Activated CD4-positive, alpha-beta T cell treated with anti-CD3 and anti-CD28 coated beads, Interleukin-2, amount 50 U/mL, for 16 hours (primary cell): ENCODE results near the gene NEGR1.

Experiments used
- DNase-seq: peaks from one replicate; pipeline ENCODE4 v3.0.0-alpha.2; 2020

NEGR1 gene

DNA sequence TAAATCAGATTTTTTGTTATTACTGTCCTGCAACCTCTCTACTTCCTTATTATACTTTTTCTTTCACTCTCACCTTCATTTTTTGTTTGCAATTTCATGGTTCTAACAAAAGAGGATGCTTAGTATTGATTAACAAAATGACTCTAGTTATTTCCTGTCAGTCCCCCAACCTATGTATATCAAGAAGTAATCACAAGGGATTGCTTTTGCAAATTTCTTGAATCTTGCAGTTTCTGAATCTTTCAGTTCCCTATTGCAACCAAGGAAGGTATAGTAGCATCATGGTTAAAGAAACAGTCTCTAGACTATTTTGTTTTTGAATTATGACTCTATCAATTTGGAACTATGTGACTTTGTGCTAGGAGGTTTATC, 446.9 kb downstream of the NEGR1 start:
- no peak for DNase-seq

DNA sequence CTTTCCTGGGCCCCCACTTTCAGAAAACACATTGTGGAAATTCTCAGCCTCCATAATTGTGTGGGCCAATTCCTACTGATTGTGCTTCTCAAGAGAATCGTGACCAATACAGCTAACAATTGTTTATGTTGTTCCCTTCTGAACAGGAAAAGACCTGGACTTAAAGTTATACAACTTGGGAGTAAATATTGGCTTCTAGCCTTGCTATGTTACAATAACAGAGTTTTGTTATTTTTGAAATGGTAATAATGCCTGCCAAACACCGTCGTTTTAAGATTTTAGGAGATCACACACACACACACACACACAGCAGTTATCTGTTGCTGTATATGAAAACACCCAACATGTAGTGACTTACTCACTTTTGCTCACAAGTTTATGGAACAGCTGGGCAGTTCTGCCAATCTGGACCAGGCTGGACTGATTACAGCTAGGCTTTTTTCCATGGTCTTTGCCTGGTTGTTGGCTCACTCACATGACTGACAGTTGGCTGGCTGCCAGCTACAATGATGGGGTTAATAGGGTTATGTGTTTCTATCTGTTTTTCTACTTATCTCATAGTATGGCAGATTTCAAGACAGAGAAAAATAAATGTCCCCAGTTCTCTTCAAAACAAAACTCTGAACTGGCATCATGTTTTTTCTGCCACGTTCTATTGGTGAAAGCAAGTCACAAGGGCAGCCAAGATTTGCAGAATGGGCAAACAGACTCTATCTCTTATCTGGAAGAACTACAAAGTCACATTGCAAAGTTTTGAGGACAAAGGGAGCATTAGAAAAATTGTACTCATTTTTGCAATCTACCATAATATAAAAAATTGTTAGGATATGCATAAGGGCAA, 447.5 kb downstream of the NEGR1 start:
- DNase-seq, result no peak

DNA sequence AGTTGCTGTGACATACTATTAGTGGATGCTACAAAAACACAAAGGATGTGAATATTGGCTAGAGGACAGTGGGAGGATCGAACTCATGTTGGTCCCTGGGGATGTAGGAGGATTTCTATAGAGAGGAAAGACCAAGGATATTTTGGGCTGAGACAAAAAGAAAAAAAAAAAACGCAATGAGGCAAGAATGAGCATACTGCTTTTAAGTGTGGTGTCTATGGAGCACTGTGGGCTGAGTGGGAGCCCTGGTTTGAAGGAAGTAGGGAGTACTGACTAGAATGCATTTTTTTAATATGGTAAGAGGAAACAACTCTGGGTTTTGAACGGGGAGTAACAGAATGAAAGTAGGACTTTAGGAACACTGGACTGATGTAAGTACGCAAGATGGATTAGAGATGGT, 450.7 kb downstream of the NEGR1 start:
- no peak for DNase-seq

- no peak for DNase-seq
Measured at GRCh38 chr1:71829346-71829745, 453.0 kb downstream of the NEGR1 start.

- no peak for DNase-seq
Measured at GRCh38 chr1:71828431-71829012, 453.8 kb downstream of the NEGR1 start.

GRCh38 chr1:71823708-71824305, 458.5 kb downstream of the NEGR1 start:
- DNase-seq, result no peak

- no peak for DNase-seq
Measured at GRCh38 chr1:71817028-71817427, 465.3 kb downstream of the NEGR1 start.

DNA sequence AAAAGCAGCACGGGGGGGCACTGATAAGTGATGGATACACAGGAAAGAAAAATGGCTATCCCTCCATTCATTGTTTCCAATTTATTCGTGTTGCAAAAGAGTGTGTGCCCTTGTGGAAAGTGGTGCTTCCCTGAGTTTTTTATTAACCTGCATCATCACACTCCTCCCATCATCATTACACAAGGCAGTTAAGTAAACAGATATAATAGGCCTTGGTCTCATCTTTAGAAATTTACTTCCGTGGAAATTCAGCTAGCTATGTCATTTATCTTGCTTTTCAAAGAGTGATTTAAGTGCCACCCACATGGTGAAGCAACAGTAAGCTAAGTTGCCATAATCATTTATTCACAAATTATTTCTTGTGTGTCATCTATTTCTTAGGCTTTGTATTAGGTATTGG, 473.3 kb downstream of the NEGR1 start:
- no peak for DNase-seq

DNA sequence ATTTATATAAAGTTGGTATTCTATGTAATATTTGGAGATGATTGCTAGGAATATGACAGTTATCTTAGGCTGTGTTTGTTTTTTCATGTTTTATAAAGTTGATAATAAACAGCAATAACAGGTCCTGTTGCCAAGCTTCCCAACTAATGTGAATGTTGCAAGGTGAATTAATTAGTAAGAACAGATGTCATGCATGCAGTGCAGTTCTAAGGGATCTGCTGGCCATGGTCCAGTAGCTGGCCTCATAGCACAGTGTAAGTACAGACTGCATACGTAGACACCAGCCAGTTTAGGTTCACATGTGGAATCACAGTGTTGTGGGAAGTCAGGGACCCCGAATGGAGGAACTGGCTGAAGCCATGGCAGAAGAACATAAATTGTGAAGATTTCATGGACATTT, 478.2 kb downstream of the NEGR1 start:
- no peak for DNase-seq

DNA sequence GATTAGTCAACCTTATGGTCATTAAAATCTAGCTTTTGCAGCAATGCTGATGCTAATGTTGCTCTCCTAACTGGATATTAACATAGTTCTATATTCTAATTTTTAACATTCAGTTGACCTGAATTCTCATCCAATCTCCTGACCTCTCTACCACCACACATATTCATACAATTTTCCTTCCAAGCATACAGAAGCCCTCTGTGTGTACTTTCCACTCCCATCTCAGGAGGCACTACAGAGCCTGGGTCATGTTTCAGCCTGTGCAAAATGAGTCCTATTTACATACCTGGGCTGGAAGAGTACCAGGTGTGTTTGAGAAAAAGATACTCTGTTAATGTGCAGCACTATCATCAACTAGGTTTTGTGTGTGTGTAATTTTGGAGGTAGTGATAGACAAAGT, 486.3 kb downstream of the NEGR1 start:
- no peak for DNase-seq

DNA sequence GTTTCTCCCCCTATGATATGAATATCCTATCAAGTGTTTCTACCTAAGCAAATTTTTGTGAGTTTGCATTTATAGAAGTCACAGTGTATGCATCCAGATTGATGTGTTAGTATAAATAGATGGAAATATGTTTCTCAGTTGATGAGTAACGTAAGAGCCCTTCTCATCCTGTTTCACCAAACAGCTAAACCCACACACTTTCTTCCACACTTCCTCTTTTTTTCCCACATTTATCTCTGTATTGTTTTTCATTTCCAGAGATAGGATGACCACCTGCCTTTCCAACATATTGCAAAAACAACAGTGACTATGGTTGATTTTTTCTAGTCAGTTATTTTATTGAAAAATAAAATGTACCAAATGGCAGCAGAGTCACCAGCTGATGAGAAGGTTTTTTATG, 490.1 kb downstream of the NEGR1 start:
- no peak for DNase-seq

- no peak for DNase-seq
Measured at GRCh38 chr1:71788113-71788512, 494.2 kb downstream of the NEGR1 start.

DNA sequence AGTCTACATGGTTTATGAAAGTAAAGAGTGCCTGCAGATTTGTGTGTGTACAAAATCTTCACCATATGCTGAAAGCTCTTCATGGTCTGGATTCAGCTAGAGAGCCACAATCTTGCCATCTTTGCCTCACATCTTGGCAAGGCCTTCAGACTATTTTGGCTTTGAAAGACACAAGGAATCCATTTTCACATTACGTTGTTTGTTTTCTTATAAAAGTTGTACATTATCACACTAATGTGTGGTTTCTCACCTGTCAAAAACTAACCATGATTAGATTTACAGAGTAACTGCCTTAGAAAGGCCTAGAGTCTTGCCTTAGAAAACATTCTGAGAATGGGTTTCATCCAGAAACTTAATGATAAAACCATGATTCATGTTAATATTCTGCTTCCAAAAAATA, 494.6 kb downstream of the NEGR1 start:
- no peak for DNase-seq

GRCh38 chr1:71786218-71786617, 496.1 kb downstream of the NEGR1 start:
- no peak for DNase-seq

- DNase-seq, result no peak
Measured at GRCh38 chr1:71785450-71785849, 496.9 kb downstream of the NEGR1 start.

- DNase-seq, result no peak
Measured at GRCh38 chr1:71785000-71785399, 497.3 kb downstream of the NEGR1 start.

DNA sequence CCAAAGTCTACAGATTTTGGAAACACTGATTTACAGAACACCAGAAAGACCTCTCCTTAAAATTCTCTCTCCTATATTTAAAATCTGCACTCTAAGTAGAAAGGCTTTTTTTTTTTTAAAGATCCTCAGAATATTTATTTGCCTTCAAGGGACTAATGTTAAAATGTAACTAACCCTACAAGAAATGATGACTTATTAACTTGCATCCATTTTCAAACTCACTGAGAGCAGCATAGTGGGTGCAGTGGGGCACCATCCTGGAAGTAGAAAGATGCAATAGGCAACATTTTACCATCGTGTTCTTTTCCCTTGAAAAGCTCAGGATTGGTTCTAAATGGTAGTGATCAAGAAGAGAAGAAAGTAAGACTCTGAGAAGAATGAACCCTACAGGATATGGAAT, 498.1 kb downstream of the NEGR1 start:
- no peak for DNase-seq

DNA sequence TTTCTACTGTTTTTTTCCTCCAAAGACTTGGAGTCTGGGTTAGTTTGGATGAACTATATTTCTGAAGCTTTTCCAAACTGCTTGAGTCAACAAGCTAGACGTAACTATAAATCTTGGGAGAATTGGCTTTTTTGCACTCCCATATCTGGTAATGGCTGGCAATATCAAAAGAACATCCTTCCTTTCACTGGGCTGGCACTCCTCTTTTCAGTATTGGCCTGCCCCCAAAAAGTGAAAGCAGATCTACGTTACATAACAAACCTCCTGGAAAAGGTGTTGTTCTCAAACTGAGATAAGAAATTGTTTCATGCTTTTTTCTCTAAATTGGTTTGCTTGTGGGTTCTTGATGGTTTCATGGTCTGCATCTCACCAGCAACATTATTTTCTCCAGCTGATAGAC, 499.3 kb downstream of the NEGR1 start:
- no peak for DNase-seq

DNA sequence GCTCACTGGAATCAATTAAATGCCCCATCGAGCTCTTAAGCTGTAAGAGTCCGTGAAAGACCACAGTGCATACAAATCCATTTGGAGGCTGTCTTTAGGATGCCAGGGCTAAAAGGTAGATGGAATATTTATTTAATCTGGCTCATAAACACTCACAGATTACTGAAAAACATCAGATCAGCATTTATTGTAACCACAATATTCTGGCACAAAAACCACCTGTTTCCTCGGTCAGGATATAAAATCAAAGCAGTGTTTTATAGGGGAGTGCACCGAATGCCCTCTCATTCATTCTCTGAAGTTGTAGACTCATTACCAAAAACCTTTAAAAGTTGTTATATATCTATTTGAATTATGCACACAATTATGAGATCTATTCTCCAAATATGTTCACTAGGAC, 500.9 kb downstream of the NEGR1 start:
- no peak for DNase-seq

GRCh38 chr1:71780681-71781080, 501.7 kb downstream of the NEGR1 start:
- DNase-seq, result no peak

DNA sequence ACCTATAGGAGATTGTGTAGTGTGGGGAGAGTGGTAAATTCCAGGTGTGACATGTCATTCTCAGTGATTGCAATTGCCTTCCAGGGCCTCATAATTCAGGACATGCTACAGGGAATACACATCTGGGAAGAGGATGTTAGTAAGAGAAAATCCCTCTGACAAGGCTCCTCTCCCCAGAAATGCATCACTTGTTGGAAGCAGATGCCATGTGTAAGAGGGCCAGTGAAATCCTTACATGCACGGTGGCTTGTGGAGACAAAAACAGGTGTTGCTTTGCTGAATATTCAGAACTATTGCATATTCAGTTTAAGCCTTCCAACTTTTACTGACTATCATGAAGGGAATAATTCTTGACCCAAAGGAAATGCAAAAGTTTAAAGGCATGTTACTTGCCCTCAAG, 503.4 kb downstream of the NEGR1 start:
- no peak for DNase-seq

DNA sequence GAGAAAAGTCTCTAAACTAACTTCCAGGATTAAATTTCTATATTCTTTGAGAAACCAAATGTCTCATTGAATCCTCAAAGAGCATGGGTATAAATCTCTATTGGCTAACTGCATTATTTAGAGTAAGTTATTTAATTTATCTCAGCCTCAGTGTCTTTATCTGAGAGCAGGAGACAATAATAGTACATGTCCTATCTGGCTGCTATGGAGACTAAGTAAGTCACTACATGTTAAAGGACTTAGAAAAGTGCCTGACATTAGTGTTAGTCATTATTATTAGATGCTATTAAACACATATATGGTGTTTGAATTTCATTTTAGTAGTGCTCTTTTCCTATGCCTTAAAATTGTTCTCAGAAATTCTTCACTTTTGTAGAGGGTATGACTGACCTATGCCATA, 505.2 kb downstream of the NEGR1 start:
- no peak for DNase-seq

- no peak for DNase-seq
Measured at GRCh38 chr1:71774705-71775104, 507.6 kb downstream of the NEGR1 start.

DNA sequence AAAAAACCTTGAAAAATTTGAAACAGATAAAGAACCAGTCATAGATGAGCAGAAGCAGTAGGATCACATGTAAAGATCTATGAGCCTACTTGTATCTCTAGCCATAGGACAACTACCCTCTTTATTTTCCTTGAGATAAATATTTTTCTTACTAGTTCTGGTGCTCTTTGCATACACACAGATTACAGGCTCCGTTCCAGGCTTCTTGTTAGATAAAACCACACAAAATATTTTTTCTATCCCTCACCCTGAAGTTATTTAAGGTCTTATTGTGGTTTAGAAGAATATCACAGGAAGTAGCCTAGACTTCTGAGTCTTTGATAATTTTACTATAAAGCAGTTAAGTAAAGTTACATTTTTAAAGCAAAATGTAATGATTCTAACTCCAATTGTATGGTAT, 512.2 kb downstream of the NEGR1 start:
- no peak for DNase-seq

GRCh38 chr1:71766748-71767147, 515.6 kb downstream of the NEGR1 start:
- no peak for DNase-seq
